NCI-H1417 treated with DMSO at 0.1 percent for 48 hours (cell line): ENCODE measurements around the gene AIF1.
A peak's percentile ranks its signal among the peaks of the same experiment; 100 is the strongest.

ENCODE experiments used
- DNase-seq: peaks from one replicate; lab custom pipeline; 2025; lab: John Stamatoyannopoulos, UW

AIF1 gene

DNA sequence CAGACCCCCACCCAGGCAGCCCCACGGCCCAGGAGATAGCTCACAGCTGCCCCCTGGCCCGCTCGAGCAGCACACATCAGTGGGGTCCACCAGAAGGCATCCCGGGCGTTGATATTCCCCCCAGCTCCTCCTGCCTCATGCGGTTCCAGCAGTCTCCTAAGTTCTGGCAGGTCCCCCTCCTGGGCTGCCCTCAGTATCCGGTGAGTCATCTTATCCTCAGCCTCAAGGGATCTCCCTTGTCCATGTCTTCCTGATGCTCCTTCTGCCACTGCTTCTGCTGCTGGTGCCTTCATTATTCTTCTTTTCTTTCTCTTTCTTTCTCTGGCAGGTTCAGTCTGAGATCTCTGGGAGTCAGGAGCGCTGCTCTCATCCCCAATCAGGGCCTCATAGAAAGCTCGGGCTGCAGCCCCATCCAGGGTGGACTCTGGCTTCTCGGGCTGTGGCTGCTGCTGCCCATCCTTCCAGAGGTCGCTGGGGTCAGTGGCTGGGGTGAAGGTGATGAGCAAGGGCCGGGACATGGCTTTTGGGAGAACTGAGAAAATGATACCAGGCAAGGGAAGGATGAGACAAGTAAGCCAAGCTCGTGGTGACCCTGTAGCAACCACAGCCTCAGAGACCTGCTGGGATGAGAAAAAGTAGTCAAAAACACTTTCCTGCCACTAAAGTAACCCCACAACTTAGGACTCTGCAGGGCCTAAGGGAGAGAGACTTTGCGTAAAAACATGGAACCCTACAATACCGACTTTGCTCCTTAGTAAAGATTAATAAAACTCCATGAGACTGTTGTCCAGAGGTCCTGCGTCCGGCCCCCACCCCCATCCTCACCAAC, 49.1 kb downstream of the AIF1 start:
- no peak for DNase-seq

DNA sequence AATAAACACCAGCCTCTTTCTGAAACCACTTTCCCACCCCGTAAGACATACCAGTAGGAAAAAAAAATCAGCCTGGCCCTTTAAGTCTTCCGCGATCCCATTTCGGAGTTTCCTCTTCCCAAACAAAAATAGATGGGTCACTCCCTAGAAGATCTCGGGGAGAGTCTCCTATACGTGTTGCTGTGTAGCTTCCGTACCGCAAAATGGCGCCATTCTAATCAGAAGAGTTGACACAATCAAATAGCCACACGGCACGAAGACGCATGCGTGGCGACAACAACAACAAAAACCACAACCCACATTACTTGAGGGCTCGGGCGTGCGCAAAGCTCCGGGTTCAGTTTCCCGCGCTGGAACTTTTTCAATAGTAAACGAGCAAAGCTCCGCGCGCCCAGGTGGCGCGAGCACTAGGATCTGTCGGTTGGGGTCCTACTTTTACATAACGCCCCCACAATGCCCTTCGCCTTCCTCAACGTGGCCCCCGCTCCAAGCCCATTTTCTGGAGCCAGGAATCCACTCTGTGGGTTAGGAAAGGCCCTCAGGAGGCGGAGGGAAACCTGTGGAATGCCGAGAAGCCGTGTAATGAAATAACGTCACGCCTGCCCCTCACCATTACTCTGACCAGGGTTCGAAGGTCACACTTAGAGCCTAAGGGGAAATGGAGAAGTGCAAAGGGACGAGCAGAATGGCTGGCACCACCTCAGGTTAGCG, 49.9 kb downstream of the AIF1 start, which contains the start of gene GPANK1:
Gene GPANK1, minus strand, starts transcription at position 208 of the 711 bp plus-strand sequence. CDS start 519 bp downstream, outside the sequence.
- DNase-seq = peak; percentile 74

DNA sequence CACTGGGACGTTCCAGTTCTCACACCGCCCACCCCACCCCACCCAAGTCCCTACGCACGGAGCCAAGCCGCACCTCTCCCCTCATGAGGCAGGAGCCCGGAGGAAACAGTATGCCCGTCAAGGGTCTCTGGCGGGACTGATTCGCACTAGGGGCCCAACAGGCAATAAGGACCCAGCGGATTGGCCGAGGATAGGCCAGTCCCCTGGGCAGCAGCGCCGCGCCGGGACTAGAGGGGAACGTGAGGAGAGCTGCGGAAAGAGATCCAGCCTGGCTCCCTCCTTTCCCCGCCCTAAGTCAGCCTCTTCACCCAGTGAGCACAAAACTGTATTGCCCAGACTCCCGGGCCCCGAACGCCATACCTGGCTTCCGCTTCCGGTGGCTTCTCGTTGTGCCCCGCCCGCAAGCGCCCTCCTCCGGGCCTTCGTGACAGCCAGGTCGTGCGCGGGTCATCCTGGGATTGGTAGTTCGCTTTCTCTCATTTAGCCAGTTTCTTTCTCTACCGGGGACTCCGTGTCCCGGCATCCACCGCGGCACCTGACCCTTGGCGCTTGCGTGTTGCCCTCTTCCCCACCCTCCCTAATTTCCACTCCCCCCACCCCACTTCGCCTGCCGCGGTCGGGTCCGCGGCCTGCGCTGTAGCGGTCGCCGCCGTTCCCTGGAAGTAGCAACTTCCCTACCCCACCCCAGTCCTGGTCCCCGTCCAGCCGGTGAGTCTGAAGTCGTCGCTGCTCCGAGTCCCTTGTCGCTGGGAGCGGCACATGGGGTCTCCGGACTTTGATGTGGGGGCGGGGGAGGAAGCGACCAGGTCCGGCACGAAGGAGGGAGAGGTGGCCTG, 50.7 kb downstream of the AIF1 start, which contains the start of gene CSNK2B:
Gene CSNK2B, plus strand, starts transcription at position 580 of the 836 bp plus-strand sequence. CDS start 752 bp downstream, outside the sequence.
- DNase-seq = peak; percentile 92

DNA sequence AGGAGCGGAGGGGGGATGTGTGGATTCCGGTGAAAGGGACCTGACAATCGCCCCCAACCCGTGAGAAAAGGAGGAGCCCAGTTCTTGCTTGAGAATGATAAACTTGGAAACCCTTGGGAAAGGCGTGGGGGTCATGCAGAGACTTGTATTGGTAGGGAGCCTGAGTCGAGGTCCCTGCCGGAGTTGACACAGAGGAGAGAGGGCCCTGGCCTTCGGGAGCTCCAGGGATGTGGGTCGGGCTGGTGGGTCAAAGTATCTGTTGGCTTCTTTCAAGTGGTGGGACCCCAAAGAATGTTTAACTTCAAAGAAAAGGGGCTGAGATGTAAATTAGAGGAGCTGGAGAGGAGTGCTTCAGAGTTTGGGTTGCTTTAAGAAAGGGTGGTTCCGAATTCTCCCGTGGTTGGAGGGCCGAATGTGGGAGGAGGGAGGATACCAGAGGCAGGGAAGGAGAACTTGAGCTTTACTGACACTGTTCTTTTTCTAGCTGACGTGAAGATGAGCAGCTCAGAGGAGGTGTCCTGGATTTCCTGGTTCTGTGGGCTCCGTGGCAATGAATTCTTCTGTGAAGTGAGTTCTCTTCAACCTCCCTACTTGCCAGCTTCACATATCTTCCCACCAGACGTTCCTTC, 51.4 kb downstream of the AIF1 start:
- no peak for DNase-seq
